MV-4-11 (cell line): Measurements from ENCODE around the gene TMEM225B.
"Not testable (repeated sequence)": the region's sequence is repeated elsewhere in the genome, so short reads cannot be mapped to it uniquely, and the experiment has no call there.

Experiments
- DNase-seq: peaks from one replicate; lab custom pipeline; 2025; lab: John Stamatoyannopoulos, UW

The TMEM225B gene

DNA sequence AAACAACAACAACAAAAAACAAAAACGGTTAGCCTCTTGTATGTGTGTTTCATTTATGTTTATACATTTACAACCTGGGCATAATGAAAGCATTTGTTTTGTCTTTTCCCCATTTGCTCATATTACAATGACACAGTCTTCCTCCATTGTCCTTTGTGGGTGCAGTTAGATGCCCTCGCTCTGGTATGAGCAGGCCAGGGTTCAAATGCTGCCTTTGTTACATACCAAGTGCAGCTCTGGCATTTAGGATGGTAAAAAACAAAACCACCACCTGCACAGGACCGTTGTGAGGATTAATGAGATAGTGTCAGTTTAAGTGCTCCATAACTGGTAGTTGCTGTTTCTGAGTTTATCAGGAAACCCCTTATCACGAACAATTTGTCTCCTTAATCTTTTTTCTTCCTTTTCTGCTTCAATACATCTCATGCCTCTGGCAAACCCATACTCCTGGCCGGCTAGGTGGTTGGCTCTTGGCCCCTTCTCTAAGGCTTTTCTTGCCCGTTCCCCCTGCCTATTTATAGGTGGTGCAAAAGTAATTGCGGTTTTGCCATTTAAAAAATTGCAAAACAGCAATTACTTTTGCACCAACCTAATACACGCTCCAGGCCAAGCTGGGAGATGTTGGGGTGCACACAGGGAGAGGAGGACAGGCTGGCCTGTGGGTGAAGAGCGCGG, 18.6 kb upstream of the TMEM225B start:
- DNase-seq: no peak

GRCh38 chr7:99579956-99580777, 17.9 kb upstream of the TMEM225B start:
- no peak for DNase-seq

GRCh38 chr7:99580778-99581332, 17.2 kb upstream of the TMEM225B start:
- not testable (repeated sequence) for DNase-seq

DNA sequence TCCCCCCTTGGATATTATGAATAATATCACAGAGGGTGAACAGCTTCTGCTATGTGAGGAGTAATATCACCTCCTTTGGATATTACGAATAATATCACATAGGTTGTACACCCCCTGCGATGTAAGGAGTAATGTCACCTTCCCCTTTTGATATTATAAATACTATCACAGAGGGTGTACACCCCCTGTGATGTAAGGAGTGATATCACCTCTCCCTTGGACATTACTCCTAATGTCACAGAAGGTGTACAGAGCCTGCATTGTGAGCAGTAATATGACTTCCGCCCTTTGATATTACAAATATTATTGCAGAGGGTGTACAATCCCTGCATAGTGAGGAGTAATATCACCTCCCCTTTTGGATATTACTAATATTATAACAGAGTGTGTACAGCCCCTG, 9.2 kb upstream of the TMEM225B start:
- no peak for DNase-seq

DNA sequence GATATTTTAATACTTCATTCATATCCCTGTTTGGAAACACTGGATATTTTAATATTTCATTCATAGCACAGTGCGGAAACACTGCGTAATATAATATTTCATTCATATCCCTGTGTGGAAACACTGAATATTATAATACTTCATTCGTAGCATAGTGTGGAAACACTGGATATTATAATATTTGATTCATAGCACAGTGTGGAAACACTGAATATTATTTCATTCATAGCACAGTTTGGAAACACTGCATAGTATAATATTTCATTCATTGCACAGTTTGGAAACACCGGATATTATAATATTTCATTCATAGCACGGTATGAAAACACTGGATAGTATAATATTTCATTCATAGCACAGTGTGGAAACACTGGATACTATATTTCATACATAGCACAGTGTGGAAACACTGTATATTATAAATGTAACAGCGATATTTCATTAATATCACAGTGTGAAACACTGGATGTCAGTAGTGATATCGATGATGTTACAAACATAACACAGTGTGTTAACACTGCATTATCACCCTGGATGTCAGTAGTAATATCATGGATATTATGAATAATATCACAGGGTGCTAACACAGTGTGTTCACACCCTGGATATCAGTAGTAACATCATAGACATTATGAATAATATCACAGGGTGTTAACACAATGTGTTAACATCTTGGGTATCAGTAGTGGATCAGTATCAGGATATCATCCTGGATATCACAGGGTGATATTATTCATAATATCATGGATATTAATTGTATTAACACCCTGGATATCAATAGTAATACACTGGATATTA, 2.9 kb upstream of the TMEM225B start:
- DNase-seq: no peak

DNA sequence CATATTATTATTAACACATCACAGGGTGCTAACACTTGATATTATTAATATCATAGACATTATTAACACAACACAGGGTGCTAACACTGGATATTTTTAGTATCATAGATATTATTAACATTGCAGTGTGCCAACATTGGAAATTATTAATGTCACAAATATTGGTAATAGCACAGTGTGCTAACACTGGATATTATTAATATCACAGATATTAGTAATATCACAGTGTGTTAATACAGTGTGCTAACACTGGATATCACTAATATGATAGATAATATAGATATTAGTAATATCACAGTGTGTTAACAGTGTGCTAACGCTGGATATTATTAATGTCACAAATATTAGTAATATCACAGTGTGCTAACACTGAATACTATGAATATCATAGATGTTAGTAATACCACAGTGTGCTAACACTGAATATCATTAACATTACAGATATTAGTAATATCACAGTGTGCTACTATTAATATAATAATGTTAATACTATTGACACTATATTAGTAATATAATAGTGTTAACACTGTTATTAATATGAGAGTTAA, 1.6 kb upstream of the TMEM225B start:
- no peak for DNase-seq

GRCh38 chr7:99599836-99600235, 1.8 kb downstream of the TMEM225B start:
- DNase-seq: no peak

- no peak for DNase-seq
Observed at GRCh38 chr7:99601656-99602310, 3.7 kb downstream of the TMEM225B start.

- no peak for DNase-seq
Observed at GRCh38 chr7:99605527-99605926, 7.5 kb downstream of the TMEM225B start.

- no peak for DNase-seq
Observed at GRCh38 chr7:99606531-99606930, 8.5 kb downstream of the TMEM225B start.

DNA sequence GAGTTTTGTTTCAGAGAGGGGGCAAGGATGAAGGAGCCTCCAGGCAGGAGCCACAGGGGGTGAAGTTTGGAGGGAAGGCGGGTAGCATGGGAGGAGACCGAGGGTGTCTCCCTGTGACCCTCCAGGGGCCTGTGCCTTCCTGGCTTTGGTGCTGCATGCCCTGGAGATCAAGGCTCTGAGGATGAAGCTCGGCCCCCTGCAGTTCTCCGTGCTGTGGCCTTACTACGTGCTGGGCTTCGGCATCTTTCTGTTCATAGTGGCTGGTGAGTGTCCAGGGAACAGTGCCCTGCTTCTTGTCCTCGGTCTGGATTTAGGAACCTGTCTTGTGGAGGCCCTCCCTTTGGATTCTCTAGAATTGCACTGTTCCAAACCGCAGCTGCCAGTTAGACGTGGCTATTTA, 9.5 kb downstream of the TMEM225B start:
- DNase-seq: no peak

DNA sequence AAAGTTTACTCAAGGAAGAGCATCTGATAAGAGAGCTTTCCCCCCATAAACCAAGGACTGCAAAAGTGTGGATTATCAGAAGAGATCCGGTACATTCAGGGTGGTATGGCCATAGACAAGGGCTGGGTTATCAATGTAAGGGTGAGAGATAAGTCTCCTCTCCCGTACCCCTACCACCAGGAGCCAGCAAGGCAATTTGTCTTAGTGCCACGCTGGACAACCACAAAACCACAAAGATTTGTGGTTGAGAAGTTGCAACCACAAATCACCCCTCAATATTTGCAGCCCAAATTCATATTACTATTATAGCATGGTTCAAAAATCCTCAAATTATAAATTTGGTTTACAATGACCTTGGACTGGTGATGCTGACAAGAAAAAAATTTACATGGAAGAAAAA, 16.4 kb downstream of the TMEM225B start:
- peak; percentile 1 for DNase-seq

DNA sequence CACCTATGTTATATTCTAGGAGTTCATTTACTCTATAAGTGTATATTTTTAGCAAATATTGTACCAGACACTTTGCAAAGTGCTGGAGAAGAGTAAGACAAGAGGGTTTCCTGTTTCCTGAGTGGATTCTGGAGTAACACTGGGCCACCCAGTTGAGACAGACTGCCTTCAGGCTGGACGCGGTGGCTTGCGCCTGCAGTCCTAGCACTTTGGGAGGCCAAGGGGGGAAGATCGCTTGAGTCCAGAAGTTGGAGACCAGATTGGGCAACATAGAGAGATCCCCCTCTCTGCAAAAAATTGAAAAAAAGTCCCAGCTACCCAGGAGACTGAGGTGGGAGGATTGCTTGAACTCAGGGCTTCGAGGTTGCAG, 17.9 kb downstream of the TMEM225B start:
- peak; percentile 23 for DNase-seq

GRCh38 chr7:99616359-99617191, 18.5 kb downstream of the TMEM225B start, which contains the start of gene ZSCAN25:
TSS of gene ZSCAN25 (plus strand) at chr7:99616946. CDS start at chr7:99619607, 2,661 bp downstream.
- DNase-seq: peak; percentile 84

DNA sequence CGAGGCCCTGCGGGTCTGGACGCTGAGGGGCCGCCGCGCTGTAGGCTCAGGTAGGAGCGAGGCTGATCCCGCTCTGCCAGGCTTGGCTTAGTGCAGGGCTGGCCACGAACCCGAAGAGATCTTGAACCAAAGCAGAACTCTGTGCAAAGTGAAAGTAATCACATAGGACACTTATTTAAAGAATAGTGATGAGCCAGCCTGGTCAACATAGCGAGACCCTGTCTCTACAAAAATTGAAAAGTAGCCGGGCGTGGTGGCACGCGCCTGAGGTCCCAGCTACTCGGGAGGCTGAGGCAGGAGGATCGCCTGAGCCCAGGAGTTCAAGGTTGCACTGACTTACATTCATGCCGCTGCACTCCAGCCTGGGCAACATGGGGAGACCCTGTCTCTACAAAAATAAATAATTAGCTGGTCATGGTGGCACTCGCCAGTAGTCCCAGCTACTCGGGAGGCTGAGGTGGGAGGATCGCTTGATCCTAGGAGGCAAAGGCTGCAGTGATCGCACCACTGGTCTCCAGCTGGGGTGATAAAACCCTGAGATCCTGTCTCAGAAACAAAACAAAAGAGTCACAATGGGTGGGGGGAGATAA, 19.2 kb downstream of the TMEM225B start:
- no peak for DNase-seq

GRCh38 chr7:99618726-99619125, 20.7 kb downstream of the TMEM225B start:
- no peak for DNase-seq

GRCh38 chr7:99619571-99620130, 21.6 kb downstream of the TMEM225B start:
- no peak for DNase-seq

GRCh38 chr7:99621271-99621670, 23.2 kb downstream of the TMEM225B start:
- DNase-seq: no peak

DNA sequence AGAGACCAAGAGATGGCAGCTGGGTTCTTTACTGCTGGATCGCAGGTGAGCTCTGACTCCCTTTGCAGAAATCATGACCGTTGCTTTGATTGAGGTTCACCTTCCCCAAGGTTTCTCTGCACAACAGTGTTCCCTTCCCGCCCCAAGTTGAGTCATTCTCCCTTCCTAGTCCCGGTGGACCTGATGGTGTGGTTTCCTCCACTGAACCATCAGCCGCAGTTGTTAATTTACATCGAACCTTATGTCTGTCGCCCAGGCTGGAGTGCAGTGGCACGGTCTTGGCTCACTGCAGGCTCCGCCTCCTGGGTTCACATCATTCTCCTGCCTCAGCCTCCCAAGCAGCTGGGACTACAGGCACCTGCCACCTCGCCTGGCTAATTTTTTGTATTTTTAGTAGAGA, 24.5 kb downstream of the TMEM225B start:
- no peak for DNase-seq
